ENCODE measurements around the gene KCNK4. TPM values are rescaled to one million over a fixed set of nuclear protein-coding genes. Genes with fewer than 3 reads are reported as not detected.

The KCNK4 gene
- total and polyA plus RNA-seq, 2 of the 13 experiments (the other 11 are each of a cell fraction or from before 2014, with no cell fraction given), result not detected

- TF ChIP-seq CCAR2 (optimal IDR thresholded peaks at IDR 0.05; ENCODE audit: low read depth, low read length), result no peak
- no peak for TF ChIP-seq POGZ (CRISPR knock-in tag; IDR thresholded peaks at IDR 0.05)
- TF ChIP-seq NR2F6 (IDR thresholded peaks at IDR 0.05), result no peak
- no peak for TF ChIP-seq NR2F6 (CRISPR knock-in tag; IDR thresholded peaks at IDR 0.05)
- no peak for TF ChIP-seq ZBTB46 (CRISPR knock-in tag; IDR thresholded peaks at IDR 0.05; ENCODE audit: borderline replicate concordance)
- no peak for TF ChIP-seq RBAK (CRISPR knock-in tag; IDR thresholded peaks at IDR 0.05)
- no peak for TF ChIP-seq RFXAP (CRISPR knock-in tag; IDR thresholded peaks at IDR 0.05; ENCODE audit: borderline replicate concordance)
- TF ChIP-seq KLF11 (CRISPR knock-in tag; IDR thresholded peaks at IDR 0.05), result no peak
- no peak for TF ChIP-seq NFE2L2 (IDR thresholded peaks at IDR 0.05; ENCODE audit: low read length)
- TF ChIP-seq RAD21 (CRISPR knock-in tag; IDR thresholded peaks at IDR 0.05), result peak; percentile 49; the same call in 1 of the 2 replicates
- no peak for TF ChIP-seq CREM (IDR thresholded peaks at IDR 0.05)
- no peak for TF ChIP-seq CREM (CRISPR knock-in tag; IDR thresholded peaks at IDR 0.05)
- TF ChIP-seq RBM22 (optimal IDR thresholded peaks at IDR 0.05; ENCODE audit: low read length), result peak; percentile 72
- no peak for TF ChIP-seq KDM1A (CRISPR knock-in tag; IDR thresholded peaks at IDR 0.05)
- TF ChIP-seq FOSL2 (CRISPR knock-in tag; IDR thresholded peaks at IDR 0.05), result 0 out of 2 replicates have a peak, but pooled peaks have one; percentile 2
- TF ChIP-seq GABPB1 (CRISPR knock-in tag; IDR thresholded peaks at IDR 0.05), result no peak
- no peak for TF ChIP-seq JUN (CRISPR knock-in tag; IDR thresholded peaks at IDR 0.05)
- TF ChIP-seq STAG1 (CRISPR knock-in tag; IDR thresholded peaks at IDR 0.05), result peak; percentile 13; the same call in 1 of the 2 replicates
- TF ChIP-seq, protein P1, sequence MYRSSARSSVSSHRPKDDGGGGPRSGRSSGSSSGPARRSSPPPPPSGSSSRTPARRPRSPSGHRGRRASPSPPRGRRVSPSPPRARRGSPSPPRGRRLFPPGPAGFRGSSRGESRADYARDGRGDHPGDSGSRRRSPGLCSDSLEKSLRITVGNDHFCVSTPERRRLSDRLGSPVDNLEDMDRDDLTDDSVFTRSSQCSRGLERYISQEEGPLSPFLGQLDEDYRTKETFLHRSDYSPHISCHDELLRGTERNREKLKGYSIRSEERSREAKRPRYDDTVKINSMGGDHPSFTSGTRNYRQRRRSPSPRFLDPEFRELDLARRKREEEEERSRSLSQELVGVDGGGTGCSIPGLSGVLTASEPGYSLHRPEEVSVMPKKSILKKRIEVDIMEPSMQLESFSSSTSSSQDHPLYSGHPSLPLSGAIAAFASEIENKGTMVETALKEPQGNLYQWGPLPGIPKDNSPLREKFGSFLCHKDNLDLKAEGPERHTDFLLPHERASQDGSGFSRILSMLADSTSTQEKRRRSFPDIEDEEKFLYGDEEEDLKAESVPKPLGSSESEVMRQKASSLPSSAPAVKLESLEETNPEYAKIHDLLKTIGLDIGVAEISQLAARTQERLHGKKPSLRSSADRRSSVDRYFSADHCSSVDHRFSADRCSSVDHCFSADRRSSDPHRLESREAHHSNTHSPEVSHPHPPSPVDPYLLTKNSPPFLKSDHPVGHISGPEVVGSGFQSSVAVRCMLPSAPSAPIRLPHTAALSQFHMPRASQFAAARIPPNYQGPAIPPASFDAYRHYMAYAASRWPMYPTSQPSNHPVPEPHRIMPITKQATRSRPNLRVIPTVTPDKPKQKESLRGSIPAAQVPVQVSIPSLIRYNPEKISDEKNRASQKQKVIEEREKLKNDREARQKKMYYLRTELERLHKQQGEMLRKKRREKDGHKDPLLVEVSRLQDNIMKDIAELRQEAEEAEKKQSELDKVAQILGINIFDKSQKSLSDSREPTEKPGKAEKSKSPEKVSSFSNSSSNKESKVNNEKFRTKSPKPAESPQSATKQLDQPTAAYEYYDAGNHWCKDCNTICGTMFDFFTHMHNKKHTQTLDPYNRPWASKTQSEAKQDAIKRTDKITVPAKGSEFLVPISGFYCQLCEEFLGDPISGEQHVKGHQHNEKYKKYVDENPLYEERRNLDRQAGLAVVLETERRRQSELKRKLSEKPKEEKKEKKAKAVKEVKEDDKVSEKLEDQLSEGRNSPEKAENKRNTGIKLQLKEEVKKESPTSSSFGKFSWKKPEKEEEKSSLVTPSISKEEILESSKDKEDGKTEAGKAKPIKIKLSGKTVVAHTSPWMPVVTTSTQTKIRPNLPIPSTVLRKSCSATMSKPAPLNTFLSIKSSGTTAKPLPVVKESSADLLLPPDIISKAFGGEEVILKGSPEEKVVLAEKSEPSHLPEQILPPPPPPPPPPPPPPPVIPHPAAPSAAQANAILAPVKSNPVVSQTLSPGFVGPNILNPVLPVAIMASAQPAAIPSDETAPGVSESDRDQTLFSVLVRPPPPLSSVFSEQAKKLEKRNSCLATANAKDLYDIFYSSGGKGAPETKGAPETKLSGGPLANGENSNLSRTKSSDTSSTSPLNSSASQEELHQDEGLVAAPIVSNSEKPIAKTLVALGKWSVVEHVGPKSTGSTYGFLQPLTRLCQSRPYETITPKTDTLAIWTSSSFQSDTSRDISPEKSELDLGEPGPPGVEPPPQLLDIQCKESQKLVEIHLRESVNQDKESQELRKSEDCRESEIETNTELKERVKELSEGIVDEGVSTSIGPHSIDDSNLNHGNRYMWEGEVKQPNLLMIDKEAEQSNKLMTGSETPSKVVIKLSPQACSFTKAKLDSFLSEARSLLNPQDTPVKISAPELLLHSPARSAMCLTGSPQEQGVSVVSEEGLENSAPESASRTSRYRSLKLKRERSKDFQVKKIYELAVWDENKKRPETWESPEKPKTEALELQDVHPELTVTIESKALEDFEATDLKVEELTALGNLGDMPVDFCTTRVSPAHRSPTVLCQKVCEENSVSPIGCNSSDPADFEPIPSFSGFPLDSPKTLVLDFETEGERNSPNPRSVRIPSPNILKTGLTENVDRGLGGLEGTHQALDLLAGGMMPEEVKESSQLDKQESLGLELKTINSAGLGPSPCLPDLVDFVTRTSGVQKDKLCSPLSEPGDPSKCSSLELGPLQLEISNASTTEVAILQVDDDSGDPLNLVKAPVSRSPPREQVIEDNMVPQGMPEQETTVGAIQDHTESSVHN (CRISPR knock-in tag; IDR thresholded peaks at IDR 0.05), result no peak
- 0 out of 2 replicates have a peak, but pooled peaks have one; percentile 64 for TF ChIP-seq PRMT3 (CRISPR knock-in tag; IDR thresholded peaks at IDR 0.05; ENCODE audit: borderline replicate concordance, low read depth)
- TF ChIP-seq FOXP1 (IDR thresholded peaks at IDR 0.05), result no peak
- TF ChIP-seq FOXP1 (CRISPR knock-in tag; IDR thresholded peaks at IDR 0.05), result no peak
- TF ChIP-seq SETDB1 (CRISPR knock-in tag; IDR thresholded peaks at IDR 0.05; ENCODE audit: borderline replicate concordance), result no peak
- no peak; the same call in 1 of the 2 replicates for TF ChIP-seq ZNF350 (CRISPR knock-in tag; IDR thresholded peaks at IDR 0.05; ENCODE audit: borderline replicate concordance, low read depth)
Measured at GRCh38 chr11:64316672-64317324, 25.7 kb downstream of the KCNK4 start (continued).

Data from HepG2 (cell line).